ENCODE measurements around the gene MRPL58.
A peak's percentile ranks its signal among the peaks of the same experiment; 100 is the strongest.

Gene MRPL58

DNA sequence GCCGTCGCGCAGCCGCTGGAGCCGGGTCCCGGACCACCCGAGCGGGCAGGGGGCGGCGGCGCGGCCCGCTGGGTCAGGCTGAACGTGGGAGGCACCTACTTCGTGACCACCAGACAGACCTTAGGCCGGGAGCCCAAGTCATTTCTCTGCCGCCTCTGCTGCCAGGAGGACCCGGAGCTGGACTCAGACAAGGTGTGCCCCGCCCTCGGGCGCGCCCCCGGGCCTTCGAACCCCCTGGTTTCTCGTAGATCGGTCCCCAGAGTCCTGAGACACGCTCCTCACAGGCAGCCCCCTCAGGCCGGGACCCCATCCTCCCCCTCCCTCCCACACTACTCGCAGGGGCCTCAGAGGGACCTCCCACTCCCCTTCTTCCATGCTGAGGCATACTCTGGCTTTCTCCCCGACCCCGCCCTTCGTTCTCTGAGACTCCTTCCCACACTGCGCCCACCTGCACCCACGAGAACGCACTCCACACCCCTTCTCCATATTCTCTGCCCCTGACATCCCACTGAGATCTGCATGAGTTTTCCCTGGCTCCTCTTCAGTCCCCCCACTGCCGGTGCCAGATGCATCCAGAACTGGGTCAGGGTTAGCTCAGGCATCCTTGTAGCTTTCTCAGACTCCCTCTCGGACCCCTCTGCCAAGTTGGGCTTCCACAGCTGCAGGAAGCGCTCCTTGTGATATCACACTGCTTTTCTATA is 35.1 kb downstream of the MRPL58 start:
- no peak for DNase-seq (ENCODE audit: low read depth in 2 of 2)

DNA sequence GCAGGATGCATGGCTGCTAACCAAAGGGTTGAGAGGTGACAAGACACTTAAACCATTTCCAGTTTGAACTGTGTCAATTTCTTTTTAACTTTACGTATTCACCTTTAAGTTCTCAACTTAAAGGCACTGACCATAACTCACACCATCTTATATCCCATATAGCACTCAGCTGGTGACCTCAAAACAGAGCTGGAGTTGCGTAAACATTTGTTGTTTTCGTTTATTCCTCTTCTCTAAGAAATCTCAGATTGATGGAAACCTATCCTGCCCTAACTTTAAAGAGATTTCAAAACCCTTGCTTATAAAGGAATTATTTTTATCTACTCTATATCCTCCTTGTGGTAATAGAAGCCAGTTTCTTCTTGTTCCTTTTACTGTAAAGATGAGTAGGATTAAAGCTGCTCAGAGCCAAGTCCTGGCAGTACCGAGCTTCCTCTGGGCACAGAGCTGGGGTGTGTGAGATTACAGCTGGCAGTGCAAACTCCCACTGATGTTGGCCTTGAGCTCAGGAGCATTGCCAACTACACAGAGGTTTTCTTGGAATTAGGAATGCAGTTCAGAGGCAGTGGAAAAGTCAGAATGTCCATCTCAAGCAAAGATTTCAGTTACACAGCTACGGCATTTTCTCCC is 35.9 kb downstream of the MRPL58 start:
- DNase-seq (ENCODE audit: low read depth in 2 of 2) = no peak

DNA sequence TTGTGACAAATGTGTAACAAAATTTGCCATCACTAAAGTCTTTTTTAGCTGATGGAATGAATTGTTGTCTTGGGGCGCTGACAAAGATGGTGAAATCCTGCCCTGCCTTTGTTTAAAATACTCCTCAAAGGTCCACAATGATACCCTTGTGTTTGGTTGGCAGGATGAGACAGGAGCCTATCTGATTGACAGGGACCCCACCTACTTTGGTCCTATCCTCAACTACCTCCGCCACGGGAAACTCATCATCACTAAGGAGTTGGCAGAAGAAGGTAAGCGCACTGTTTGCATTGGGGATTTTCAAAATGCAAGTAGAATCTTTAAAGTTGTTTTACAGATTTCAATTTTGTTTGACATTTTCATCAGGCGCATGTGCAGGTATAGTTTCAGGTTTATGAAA is 36.6 kb downstream of the MRPL58 start:
- no peak for DNase-seq (ENCODE audit: low read depth in 2 of 2)

DNA sequence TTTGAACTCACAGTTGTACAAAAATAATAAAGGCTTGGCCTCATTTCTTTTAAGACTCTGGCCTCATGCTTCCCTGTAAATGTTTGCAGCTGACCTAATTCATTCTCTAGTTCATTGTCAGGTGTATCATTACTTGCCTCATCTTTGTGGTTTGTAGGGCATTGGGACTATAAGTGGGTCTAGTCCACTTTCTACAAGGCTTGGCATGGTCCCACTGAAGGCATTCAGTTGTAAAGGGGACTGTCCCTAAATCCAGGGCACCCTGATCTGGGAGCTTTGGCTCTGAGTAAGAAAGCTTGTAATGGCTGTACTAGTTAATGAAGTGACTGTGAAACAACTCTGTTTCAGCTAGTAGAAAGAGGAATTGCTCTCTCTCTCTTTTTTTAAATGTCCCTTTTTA is 37.2 kb downstream of the MRPL58 start:
- DNase-seq (ENCODE audit: low read depth in 2 of 2) = no peak

DNA sequence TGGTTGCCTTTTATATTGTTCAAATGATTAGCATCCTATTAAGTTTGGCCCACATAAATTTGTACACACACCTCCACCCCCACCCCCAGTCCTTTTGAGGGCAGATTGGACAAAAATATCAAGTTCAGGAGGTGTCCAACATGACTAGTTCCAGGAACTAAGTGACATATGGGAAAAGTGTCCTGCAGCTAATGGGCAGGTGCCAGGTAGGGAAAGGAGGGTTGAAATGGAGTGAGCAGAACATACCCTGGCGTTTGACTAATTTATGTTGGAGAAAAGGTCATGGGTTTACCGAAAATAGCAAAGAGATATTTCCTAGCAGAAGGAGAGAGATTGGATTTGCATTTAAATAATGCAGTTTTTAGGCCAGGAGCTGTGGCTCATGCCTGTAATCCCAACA is 39.5 kb downstream of the MRPL58 start:
- DNase-seq (ENCODE audit: low read depth in 2 of 2) = no peak

DNA sequence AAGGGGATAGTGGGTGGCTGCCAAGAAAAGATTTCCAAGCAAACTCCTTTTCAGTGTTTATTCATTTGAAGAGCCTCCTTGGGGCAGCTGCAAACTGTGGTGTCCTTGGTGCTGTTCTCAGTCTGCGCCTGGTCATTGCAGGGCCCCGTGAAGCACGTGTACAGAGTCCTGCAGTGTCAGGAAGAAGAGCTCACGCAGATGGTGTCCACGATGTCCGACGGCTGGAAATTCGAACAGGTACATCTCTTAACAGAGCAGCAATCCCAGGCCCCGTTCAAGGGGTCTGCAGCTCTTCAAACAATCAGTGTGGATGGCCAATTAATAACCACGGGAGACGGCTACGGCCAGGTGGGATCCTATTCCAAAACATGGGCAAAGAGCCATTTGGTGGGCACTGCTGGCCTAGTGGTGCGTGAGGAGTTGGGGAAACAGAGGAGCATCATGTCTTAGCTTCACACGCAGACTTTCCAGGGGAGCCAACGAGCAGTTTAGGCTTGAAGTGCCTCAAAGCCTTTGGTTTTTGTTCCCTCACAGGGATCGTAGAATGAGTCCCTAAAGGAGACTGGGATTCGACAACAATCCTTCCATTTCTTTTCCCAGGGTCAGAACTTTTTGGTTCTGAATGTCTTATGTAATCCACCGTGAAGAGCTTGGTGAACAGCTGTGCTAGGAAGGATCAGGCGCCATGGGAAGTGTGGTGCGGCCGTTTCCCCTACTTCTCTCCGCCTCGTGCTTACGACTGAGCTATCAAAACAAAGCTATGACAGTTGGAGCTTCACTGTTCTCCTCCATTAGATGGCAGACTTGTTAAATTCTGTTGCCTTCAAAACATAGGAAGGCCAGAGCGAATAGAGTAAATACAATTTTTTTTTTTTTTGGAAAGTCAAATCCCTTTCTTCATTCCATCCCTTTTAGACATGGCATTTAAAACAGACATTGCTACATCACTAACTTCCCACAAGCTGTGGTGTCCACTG is 47.2 kb downstream of the MRPL58 start:
- DNase-seq (ENCODE audit: low read depth in 2 of 2) = peak; percentile 49 to 51

DNA sequence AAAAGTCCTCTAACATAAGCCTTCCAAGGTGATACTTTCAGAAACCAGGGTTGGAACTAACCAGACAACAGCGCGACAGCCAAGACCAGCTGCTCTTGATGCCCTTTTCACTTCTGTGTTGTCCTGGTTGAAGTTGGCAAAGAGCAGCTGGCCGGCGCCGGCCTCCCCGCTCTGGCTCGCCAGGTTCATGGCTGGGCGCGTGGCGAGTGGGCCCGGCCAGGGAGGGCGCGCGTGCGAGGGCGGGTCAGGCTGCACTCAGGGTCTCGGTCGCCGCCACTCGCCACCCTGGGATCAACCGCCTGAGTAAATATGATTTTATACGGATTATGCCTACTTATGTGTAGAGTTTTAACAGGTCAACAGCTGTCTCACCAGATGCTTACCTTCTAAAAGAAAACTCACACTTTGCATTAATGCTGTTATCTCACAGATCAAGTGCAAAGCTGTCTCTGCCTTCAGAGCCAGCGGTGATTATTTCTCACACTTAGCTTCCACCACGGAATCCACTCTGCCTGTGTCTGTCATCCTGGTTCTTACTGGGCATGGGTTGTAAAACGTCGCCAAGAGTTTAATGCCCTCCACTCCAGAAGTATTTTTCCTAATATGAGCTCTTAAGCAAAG is 48.1 kb downstream of the MRPL58 start:
- DNase-seq (ENCODE audit: low read depth in 2 of 2) = no peak

DNA sequence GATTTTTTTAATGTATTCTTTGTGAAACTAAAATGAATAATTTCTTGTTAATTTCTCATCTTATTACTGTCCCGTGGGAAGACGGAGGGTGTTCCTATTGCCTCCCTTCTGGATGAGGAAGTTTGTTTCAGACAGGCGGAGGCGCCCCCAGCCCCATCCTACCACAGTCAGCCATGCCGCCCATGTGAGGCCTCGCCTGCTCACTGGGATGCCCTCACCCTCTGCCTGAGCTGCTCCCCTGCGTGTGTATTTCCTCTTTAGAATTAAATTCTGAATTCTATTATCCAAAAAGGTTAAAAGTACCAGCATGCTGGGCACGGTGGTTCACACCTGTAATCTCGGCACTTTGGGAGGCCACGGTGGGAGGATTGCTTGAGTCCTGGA is 48.6 kb downstream of the MRPL58 start:
- DNase-seq (ENCODE audit: low read depth in 2 of 2) = no peak

DNA sequence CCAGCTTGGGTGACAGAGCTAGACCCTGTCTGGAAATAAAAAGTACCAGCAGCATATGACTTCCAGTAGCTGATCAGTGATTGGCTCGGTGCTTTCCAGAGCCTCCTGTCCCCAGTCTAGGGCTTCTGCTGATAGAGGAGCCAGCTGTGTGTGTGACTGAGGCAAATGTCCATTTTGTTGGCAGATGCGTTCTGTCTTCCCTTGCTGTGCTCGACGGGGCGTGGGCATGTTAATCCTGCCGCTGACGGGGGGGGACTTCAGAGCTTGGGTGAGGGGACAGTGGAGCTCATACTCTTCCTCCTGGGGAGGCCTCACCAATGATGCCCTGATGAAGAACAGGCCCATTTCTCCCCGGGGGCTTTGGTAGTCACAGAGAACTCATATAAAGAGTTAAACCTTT is 49.1 kb downstream of the MRPL58 start:
- DNase-seq (ENCODE audit: low read depth in 2 of 2) = no peak

DNA sequence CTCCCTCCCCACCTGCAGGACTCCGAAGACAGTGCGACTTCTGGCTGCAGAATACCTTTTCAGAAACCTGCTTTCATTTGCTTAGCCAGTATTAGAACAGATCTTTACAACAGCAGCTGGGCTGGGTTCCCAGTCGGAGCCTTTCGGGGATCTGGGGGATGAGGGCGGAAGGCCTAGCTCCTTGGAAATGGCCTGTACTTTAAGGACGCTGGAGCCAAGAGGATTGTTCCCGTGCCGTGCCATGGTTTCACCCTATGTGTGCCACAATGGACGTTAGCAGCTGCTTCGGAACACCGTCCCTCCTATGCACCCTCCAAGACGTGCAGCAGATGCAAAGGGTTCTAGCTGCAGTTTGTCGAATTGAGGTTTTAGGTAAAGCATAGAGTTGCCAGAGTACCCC is 50.7 kb downstream of the MRPL58 start:
- no peak for DNase-seq (ENCODE audit: low read depth in 2 of 2)

DNA sequence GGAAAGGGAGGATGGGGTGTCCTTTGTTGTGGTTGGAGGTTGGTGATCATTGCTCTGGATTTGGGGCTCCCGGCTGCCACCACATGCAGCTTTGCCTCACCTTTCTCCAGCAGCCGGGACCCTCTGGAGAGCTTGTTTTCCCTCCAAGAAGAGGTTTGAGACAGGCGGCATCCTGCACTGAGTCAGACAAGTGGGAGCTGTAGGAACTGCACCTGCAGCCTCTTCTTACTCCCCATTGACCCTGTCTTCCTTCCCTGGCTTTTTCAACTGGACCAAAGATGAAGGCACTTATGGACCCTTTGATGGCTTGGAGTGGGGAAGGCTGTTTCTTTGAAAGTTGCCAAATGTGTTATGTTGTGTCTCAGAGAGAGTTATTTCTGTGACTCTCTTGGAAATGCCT is 51.2 kb downstream of the MRPL58 start:
- DNase-seq (ENCODE audit: low read depth in 2 of 2) = no peak

DNA sequence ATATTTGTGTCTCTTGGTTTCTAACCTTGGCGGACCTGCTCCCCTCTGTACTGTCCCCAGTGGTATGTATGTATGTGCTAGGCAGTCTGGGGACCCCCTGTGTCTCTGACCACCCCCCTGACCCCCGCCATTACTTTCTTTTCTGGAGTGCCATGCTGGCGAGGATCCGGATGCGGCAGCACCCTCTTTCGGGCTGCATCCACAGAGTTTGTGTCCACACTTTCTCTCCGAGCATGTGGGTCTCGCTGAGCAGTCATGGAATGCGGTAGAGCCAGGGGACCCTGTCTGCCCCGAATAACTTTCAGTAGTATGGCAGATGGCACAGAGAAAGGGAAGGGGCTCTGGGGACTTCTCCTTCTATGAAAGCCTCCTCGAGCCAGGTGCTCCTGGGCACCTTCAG is 51.6 kb downstream of the MRPL58 start:
- DNase-seq (ENCODE audit: low read depth in 2 of 2) = no peak

DNA sequence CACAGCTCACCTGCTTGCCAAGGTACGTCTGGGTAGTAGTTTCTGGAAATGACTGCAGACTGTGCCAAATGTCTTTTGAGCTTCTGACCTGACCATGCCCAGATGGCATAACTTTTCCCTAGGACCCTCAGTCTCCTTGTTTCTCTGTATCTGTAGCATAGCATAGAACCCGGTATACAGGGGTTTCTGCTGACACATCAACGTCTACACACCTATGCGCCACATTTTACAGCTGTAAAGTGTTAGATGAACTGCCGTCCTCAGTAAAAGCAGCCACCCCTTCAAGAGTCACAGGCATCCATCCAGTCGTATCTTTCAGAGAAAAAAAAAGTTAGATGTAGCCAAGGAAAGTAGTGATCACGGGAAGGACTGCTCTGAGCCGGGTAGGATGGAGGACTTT is 52.0 kb downstream of the MRPL58 start:
- no peak for DNase-seq (ENCODE audit: low read depth in 2 of 2)

DNA sequence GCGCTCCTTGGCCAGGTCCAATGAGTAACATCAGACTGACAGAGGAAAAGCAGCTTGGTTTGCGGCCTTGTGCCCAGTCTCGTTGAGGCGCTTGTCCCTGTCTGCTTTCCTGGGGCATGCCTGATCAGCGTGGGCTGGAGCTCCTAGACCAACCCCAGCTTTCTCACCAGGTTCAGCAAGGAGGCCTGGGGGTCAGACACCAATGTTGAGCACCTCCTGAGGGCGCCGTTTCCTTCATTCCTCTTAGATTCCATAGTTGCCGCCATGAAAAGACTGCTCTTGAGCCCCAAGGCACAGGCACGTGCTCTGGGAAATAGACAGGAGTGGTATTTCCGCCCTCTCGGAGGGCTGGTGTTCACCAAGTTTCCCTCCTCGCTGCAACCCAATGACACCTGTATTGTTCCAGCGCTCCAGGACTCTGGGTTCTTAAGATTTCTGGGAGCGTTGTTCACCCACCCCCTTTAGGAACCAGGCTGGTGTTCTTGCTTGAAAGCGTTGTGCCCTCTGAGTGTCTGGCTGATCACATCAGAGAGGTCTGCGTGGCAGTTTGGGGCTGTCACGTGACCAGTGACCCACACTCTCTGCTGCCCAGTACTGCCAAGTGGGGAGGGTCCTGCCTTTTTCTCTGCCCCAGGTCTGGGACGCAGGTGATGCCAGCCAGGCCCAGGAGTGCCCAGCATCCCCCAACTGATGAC is 52.5 kb downstream of the MRPL58 start:
- no peak for DNase-seq (ENCODE audit: low read depth in 2 of 2)

DNA sequence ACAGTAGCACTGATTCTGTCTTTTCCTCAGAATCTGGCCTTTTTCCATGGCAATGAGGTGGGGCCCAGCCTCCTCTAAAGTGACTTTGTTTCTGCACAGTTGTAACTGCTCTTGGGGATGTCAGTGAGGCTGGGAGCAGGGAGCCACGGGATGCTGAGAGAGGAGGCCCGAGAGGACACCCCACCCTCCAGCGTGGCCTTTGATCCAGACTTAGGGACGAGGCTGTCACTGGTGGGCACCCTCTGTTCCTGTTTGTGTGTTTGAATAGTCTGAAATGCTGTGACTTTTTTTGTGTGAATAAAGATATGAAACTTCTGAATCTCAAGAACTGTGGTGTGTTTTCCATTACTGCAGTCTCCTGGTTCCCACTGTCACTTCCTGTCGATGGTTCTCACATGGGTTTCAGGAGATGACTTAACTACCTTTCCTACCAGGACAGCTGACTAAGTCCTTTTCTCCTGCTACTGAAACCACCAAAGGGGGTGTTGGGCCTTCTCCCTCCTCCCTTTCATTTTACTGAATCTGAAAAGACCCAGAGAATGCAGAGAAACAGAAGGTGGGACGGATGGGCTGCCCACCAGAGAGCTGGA is 53.2 kb downstream of the MRPL58 start:
- DNase-seq (ENCODE audit: low read depth in 2 of 2) = no peak

DNA sequence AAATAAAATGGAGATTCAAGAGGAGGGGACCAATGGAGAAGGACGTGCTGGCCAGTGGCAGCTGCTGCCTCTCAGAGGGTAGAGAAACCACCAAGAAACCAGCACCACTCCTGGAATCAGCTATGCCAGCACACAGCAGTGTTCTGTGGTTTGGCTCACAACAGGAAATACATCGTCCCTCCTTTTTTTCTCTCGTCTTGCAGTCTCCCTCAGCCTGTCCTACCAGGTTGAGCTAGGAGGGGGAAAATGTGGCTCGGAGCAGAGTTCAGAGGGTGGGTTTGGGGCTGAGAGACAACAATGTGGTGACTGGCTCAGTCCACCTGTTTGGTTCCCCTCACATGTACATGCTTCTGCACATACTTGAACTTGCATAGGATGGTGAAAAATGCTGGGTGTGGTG is 55.4 kb downstream of the MRPL58 start:
- no peak for DNase-seq (ENCODE audit: low read depth in 2 of 2)

DNA sequence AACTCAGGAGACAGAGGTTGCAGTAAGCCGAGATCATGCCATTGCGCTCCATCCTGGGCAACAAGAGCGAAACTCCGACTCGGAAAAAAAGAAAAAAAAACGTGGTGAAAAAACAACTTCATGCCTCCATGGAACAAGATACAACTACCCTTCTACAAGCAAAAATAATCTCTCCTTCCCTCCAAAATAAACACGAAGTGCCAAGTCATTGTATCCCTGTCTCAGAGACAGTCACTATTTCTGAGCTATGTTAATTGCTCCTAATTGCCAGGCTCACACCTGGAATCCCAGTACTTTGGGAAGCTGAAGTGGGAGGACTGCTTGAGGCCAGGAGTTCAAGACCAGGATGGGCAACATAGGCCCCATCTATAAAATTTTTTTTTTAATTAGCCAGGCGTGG is 56.3 kb downstream of the MRPL58 start:
- DNase-seq (ENCODE audit: low read depth in 2 of 2) = no peak

DNA sequence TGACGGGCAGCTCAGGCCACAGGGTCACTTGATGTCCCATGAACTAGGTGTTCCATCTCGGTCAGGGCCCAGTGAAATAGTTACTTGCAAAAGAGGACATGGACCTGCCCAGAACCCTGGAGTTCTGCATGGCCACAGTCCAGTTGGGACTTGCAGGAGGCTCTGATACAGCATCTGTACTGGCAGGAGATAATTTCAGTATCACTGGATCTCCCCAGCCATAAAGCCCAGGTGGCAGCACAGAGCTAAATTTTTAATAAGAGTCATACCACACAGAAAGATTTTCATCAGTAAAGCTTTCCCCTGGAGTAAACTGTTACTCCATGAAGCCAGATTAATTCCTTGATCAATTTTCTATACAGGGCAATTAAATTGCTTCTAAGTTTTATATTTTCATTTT is 57.3 kb downstream of the MRPL58 start:
- no peak for DNase-seq (ENCODE audit: low read depth in 2 of 2)
